Retinal pigment epithelial cell (primary cell): Measurements from ENCODE around the gene ATXN7L2.

Experiments
- DNase-seq: peaks from one replicate; pipeline ENCODE4 v3.0.0-alpha.2; 2010; ENCODE audit warnings: low read depth
- H3K4me3 ChIP-seq: 2 replicates; pipeline ENCODE4 v1.5.1; 2011; ENCODE audit warnings: mild to moderate bottlenecking, low read length, control low read depth, moderate library complexity
- CTCF ChIP-seq: conservative IDR thresholded peaks from 2 replicates; pipeline ENCODE4 v1.5.1; 2011; ENCODE audit warnings: low read depth, low read length, control low read depth, inconsistent platforms

Gene ATXN7L2

GRCh38 chr1:109476825-109477224, 6.9 kb upstream of the ATXN7L2 start:
- no peak for TF ChIP-seq CTCF
- no peak for DNase-seq
- H3K4me3 ChIP-seq: no peak overlapping the region

- no peak for TF ChIP-seq CTCF
- DNase-seq: no peak
- H3K4me3 ChIP-seq: no peak overlapping the region
These were observed 5.9 kb upstream of the ATXN7L2 start for GRCh38 chr1:109477821-109478220.

- DNase-seq: no peak
- TF ChIP-seq CTCF: no peak
- H3K4me3 ChIP-seq: no peak overlapping the region
These were observed 4.9 kb upstream of the ATXN7L2 start for GRCh38 chr1:109478806-109479205.

- no peak for DNase-seq
- no peak overlapping the region for H3K4me3 ChIP-seq
- TF ChIP-seq CTCF: no peak
These were observed 4.4 kb upstream of the ATXN7L2 start for GRCh38 chr1:109479311-109479710.

GRCh38 chr1:109479901-109480300, 3.8 kb upstream of the ATXN7L2 start:
- no peak for DNase-seq
- no peak overlapping the region for H3K4me3 ChIP-seq
- no peak for TF ChIP-seq CTCF

- TF ChIP-seq CTCF: no peak
- DNase-seq: no peak
- H3K4me3 ChIP-seq: no peak overlapping the region
These were observed 2.1 kb upstream of the ATXN7L2 start for GRCh38 chr1:109481646-109482045.

GRCh38 chr1:109482242-109482641, 1.5 kb upstream of the ATXN7L2 start:
- TF ChIP-seq CTCF: no peak
- no peak for DNase-seq

More at GRCh38 chr1:109482242-109482641, 1.5 kb upstream of the ATXN7L2 start:
- H3K4me3 ChIP-seq: no peak overlapping the region
